ENCODE results near the gene FRMD6.

Gene FRMD6

GRCh38 chr14:51651388-51652167 is at the start of gene FRMD6:
Gene FRMD6 (plus strand): TSS chr14:51651910. CDS start chr14:51689837, 37,927 bp downstream.
- Histone ChIP-seq H2AFZ (peak within 1 kb of the TSS; percentile 98), H3K27me3 (ENCODE audit: control insufficient read depth, insufficient read depth, low read length) (no peaks in the 10 kb centered on the region), H3K4me2 (ENCODE audit: low read length) (peak within 1 kb of the TSS; percentile 92), H3K4me3 (ENCODE audit: low read depth, low read length) (peak within 1 kb of the TSS; percentile 87), H3K9ac (peak within 1 kb of the TSS; percentile 28), H3K4me1 (peaks cover 2% of the 10 kb centered on the region), H3K27ac (peak within 1 kb of the TSS; percentile 77), H3K79me2 (no peaks in the 10 kb centered on the region), H3K36me3 (ENCODE audit: control insufficient read depth, insufficient read depth, low read length) (no peaks in the 10 kb centered on the region), H3K9me3 (ENCODE audit: control insufficient read depth, low read length) (no peaks in the 10 kb centered on the region)
- peak; percentile 86 for TF ChIP-seq CTCF (IDR thresholded peaks at IDR 0.05)

- Histone ChIP-seq H3K27me3 (ENCODE audit: control insufficient read depth, insufficient read depth, low read length) (no peaks in the 10 kb centered on the region), H3K4me3 (ENCODE audit: low read depth, low read length) (no peak overlapping the region), H2AFZ (no peak overlapping the region), H3K4me1 (no peaks in the 10 kb centered on the region), H3K4me2 (ENCODE audit: low read length) (no peak overlapping the region), H3K9ac (no peak overlapping the region), H3K27ac (no peak overlapping the region), H3K36me3 (ENCODE audit: control insufficient read depth, insufficient read depth, low read length) (no peaks in the 10 kb centered on the region), H3K9me3 (ENCODE audit: control insufficient read depth, low read length) (no peaks in the 10 kb centered on the region), H3K79me2 (no peaks in the 10 kb centered on the region)
- TF ChIP-seq CTCF (IDR thresholded peaks at IDR 0.05), result no peak
These were observed 49.4 kb upstream of the FRMD6 start for GRCh38 chr14:51602310-51602709.

GRCh38 chr14:51603495-51603894 is 48.2 kb upstream of the FRMD6 start:
- no peaks in the 10 kb centered on the region for H3K36me3 ChIP-seq (ENCODE audit: control insufficient read depth, insufficient read depth, low read length)
- H3K27me3 ChIP-seq (ENCODE audit: control insufficient read depth, insufficient read depth, low read length), result no peaks in the 10 kb centered on the region
- no peaks in the 10 kb centered on the region for H3K9me3 ChIP-seq (ENCODE audit: control insufficient read depth, low read length)
- no peak overlapping the region for H3K9ac ChIP-seq
- no peaks in the 10 kb centered on the region for H3K4me1 ChIP-seq
- H3K4me2 ChIP-seq (ENCODE audit: low read length), result no peak overlapping the region
- H3K4me3 ChIP-seq (ENCODE audit: low read depth, low read length), result no peak overlapping the region
- no peaks in the 10 kb centered on the region for H3K79me2 ChIP-seq
- H2AFZ ChIP-seq, result no peak overlapping the region
- no peak for TF ChIP-seq CTCF (IDR thresholded peaks at IDR 0.05)
- no peak overlapping the region for H3K27ac ChIP-seq

GRCh38 chr14:51604073-51604472 is 47.6 kb upstream of the FRMD6 start:
- Histone ChIP-seq H3K36me3 (ENCODE audit: control insufficient read depth, insufficient read depth, low read length) (no peaks in the 10 kb centered on the region), H3K4me2 (ENCODE audit: low read length) (no peak overlapping the region), H3K4me1 (no peaks in the 10 kb centered on the region), H3K79me2 (no peaks in the 10 kb centered on the region), H2AFZ (no peak overlapping the region), H3K9me3 (ENCODE audit: control insufficient read depth, low read length) (no peaks in the 10 kb centered on the region), H3K27me3 (ENCODE audit: control insufficient read depth, insufficient read depth, low read length) (no peaks in the 10 kb centered on the region), H3K9ac (no peak overlapping the region), H3K4me3 (ENCODE audit: low read depth, low read length) (no peak overlapping the region), H3K27ac (no peak overlapping the region)
- TF ChIP-seq CTCF (IDR thresholded peaks at IDR 0.05), result no peak

GRCh38 chr14:51605575-51605974 is 46.1 kb upstream of the FRMD6 start:
- Histone ChIP-seq H3K27ac (no peak overlapping the region), H3K36me3 (ENCODE audit: control insufficient read depth, insufficient read depth, low read length) (no peaks in the 10 kb centered on the region), H3K4me2 (ENCODE audit: low read length) (no peak overlapping the region), H3K79me2 (no peaks in the 10 kb centered on the region), H2AFZ (no peak overlapping the region), H3K4me3 (ENCODE audit: low read depth, low read length) (no peak overlapping the region), H3K4me1 (no peaks in the 10 kb centered on the region), H3K27me3 (ENCODE audit: control insufficient read depth, insufficient read depth, low read length) (no peaks in the 10 kb centered on the region), H3K9ac (no peak overlapping the region), H3K9me3 (ENCODE audit: control insufficient read depth, low read length) (no peaks in the 10 kb centered on the region)
- no peak for TF ChIP-seq CTCF (IDR thresholded peaks at IDR 0.05)

All from parathyroid adenoma (tissue), 2 donors.